Measurements from ENCODE around the gene PRLR.
A peak's percentile ranks its signal among the peaks of the same experiment; 100 is the strongest.
"Not testable (repeated sequence)": the region's sequence is repeated elsewhere in the genome, so short reads cannot be mapped to it uniquely, and the experiment has no call there.

Gene PRLR

DNA sequence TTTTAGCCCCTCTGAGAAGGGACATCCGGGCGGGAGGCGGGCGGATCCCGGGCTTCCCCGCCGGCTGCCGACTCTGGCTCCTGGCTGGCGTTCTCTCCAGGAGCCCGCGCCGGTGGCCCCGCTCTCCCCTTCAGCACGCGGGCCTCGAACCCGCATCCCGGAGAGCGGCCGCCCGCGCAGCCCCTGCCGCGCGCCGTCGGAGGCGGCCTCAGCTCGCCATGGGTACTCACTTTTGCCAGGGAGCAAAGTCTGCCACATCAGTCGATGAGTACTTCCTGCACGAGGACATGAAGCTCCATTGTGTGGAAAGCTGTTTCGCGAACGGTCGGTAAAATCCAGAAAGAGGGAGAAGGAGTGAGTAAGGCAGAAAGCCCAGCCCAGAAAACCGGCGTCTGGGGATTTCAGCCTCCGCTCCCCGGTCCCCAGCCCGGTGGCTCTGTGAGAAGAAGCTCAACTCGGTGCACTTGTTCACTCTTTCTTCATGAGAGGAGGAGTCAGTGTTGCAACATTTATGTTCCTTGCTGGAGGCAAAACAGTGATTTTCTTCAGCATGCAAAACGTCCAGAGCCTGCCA is at the start of gene PRLR:
Gene PRLR, minus strand, starts transcription at position 450 of the 574 bp plus-strand sequence. CDS start 140,867 bp downstream, outside the sequence.
- DNase-seq, result peak in 1 of 2 donors; percentile 29

DNA sequence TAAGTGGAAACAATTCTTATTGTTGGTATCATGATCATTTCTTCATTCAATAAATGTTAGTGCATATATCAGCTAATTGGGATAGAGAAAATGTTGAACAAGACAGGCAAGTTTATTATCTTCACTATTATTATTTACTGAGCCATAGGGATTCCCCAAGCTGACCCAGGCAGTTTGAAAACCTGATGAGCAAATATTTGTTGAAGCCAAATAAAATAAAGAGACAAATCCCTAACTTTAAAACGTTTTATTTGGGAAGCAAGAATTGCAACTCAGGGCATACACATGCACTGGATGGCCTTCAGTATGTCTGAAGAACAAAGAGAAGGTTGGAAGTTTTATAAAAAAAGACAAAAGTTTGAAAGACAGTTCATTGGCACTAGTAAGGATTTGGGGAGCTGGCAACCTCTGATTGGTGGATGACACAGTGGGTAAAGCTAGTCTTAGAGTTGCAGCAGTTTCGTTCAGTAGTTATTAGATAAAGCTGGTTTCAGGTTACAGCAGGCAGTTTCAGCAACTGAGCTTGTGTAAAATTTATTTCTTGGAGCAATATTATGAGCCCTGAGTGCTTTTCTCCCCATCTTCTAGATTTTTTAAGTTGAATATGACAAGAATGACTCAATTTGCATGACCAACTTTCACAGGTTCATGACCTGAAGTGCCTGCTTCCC is 44.7 kb upstream of the PRLR start:
- DNase-seq, result no peak

DNA sequence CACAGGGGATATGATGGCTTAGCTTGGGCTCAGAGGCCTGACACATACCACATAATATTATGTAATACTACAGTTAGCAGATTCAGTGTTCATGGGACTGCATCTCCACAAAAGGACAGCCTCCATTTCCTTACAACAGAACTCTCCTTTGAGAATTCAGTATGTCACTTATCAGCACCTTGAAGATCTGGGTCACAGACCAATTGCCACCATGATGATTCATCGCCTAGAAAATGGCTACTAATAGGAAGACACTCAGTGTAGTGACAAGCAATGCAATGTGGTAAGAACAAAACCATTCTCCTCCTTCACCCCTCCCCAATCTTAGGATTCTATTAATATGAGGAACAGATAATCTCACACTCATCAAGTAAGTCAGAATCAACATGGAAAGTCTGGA is 38.7 kb upstream of the PRLR start:
- no peak for DNase-seq

DNA sequence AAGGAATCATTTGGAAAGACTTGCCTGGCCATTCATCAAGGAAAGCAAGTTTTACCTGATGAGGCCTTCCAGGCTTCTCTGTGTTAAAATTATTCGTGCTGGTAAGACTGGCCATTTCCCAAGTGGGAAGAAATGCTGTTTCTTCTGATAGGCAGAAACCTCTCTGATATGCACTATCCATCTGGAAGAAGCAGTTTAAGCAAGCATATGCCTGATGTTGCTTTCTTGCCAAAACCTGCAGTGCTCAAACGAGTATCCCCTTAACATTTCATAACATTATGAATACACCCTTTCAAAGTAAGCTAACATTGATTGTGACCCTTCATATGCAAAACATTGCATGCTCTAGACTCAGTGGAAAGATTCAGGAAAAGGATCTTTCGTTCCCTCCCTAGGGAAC is 36.0 kb upstream of the PRLR start:
- no peak for DNase-seq

GRCh38 chr5:35264509-35264908 is 34.2 kb upstream of the PRLR start:
- DNase-seq, result no peak

GRCh38 chr5:35263266-35263877 is 33.1 kb upstream of the PRLR start:
- no peak for DNase-seq

GRCh38 chr5:35253582-35253981 is 23.3 kb upstream of the PRLR start:
- no peak for DNase-seq

- DNase-seq, result no peak
Observed at GRCh38 chr5:35252963-35253362, 22.7 kb upstream of the PRLR start.

GRCh38 chr5:35248843-35249780 is 18.8 kb upstream of the PRLR start:
- DNase-seq, result no peak

GRCh38 chr5:35247648-35248034 is 17.4 kb upstream of the PRLR start:
- no peak for DNase-seq

- no peak for DNase-seq
Observed at GRCh38 chr5:35246900-35247647, 16.8 kb upstream of the PRLR start.

GRCh38 chr5:35246411-35246810 is 16.1 kb upstream of the PRLR start:
- no peak for DNase-seq

DNA sequence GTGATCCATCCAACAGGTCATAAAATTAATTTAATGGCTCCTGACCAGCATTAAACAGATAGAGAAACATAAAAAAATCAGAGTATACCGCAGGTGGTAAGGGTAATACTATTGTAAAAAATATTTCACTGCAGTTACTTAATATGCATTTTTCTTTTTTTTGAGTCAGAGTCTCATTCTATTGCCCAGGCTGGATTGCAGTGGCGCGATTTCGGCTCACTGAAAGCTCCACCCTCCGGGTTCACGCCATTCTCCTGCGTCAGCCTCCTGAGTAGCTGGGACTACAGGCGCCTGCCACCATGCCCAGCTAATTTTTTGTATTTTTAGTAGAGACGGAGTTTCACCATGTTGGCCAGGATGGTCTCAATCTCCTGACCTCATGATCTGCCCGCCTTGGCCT is 15.1 kb upstream of the PRLR start:
- DNase-seq, result not testable (repeated sequence)

- DNase-seq, result no peak
Observed at GRCh38 chr5:35244171-35244570, 13.9 kb upstream of the PRLR start.

DNA sequence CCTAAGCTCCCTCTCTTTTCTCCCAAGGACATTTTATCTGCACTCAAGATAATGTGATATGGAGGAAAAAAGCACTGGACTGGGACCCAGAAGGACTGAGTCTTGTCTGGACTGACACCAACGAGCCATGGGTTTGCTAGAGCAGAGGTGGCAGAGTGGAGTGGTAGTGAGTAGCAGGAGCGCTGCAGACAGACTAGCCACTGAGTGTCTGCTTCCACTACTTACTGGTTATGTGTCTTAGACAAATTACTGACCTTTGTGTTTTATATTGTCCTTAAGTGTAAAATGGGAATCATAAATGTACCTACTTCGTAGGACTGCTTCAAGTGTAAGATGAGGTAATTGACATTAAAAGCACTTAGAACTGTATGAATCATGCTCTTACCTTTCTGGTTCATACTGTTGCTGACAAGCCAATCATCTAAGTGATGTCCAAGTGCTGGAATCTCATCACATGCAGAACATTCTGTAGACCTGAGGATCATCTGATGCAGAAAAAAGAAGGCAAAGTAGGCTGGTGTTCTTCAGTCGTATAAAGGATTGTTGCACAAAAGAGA is 12.5 kb upstream of the PRLR start:
- DNase-seq, result no peak

DNA sequence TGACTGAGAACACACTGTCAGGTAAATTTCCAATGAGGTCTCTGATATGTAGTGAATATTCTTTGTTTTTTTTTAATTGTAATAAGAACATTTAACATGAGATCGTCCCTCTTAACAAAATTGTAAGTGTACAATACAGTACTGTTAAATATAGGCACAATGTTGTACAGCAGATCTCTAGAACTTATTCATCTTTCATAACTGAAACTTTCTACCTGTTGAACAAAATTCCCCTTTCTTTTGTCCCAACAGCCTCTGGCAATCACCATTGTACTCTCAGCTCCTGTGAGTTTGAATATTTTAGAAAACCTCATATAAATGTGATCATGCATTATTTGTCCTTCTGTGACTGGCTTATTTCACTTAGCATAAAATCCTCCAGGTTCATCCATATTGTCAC is 10.6 kb upstream of the PRLR start:
- no peak for DNase-seq

- no peak for DNase-seq
Observed at GRCh38 chr5:35239911-35240610, 9.8 kb upstream of the PRLR start.

GRCh38 chr5:35239476-35239875 is 9.2 kb upstream of the PRLR start:
- no peak for DNase-seq

DNA sequence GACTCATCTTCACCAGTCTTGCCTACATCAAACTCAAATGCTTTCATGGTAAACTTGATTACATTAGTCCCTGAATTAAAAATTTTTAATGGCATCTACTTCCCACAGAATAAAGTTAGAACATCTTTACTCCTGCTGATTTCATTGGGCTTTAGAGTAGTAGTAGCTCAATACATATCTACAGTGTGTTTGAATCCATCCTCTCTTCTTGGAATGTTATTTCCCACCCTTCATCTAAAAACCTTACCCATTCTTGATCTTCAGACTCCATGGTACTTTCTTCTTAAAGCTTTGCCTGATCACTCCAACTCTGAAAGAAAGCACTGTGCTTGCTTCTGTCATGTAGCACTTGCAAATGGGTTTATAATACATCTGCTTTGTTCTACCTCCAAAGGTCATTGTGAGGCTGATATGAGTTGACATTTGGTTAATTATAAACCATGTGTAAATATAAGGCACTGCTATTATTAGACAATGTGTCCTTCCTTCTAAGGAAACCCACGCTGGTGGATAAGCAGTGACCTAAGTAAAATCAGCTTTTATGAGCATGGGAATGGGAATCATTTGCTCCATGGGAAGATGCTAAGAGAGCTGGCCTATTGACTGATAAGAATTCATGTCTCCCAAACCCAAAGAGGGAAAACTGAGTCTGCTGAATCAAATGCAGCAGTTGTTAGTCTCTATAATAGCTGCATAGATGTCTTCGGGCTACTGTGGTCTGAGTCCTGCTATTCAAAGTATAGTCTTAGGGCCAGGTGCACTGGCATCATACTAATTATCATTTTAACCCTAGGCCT is 7.5 kb upstream of the PRLR start:
- no peak for DNase-seq

DNA sequence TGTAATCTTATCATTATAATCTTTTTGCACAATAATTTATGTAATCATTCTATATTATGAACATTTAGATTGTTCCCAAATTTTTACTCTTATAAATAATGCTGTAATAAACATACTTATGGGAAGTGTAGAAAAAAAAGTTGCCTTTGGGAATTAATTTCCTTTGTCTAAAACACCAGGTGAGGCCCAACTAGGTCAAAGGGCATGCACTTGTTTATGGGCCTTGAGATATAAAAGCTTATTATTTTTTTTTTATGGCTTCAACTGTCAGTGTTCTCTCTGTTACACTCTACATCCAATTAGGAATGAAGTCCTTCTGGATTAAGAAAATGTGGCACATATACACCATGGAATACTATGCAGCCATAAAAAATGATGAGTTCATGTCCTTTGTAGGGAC is 6.5 kb upstream of the PRLR start:
- no peak for DNase-seq

- no peak for DNase-seq
Observed at GRCh38 chr5:35233601-35234000, 3.3 kb upstream of the PRLR start.

Data from CD4-positive, alpha-beta T cell treated with Interleukin-4 for 1 hour (primary cell).